GM18867 (cell line): Measurements from ENCODE around the gene AGAP1.

ENCODE experiments used
- ATAC-seq: cut with Tn5 transposase; IDR thresholded peaks from one replicate; pipeline ENCODE4 v1.9.1; 2021; ENCODE audit warnings: mild to moderate bottlenecking, moderate library complexity; ENCODE audit not compliant: unreplicated experiment

Gene AGAP1

DNA sequence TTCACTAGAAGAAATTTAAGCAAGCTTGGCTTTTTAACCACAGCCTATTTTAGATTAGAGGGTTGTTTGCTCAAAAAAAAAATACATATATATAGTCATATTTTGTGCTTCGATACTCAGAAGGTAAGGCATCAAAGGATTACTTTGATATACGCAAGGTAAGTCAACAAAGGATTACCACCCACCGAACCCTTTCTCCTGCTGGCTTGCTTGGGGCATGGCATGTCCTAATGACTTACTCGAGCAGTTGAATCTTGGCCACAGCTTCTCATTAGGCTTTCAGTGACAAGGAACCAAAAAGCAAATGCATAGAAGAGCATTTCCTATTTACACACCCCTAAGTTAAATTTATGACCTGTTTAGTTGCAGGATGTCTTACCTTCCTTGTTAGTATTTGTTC lies 295.7 kb downstream of the AGAP1 start:
- ATAC-seq, result no peak

DNA sequence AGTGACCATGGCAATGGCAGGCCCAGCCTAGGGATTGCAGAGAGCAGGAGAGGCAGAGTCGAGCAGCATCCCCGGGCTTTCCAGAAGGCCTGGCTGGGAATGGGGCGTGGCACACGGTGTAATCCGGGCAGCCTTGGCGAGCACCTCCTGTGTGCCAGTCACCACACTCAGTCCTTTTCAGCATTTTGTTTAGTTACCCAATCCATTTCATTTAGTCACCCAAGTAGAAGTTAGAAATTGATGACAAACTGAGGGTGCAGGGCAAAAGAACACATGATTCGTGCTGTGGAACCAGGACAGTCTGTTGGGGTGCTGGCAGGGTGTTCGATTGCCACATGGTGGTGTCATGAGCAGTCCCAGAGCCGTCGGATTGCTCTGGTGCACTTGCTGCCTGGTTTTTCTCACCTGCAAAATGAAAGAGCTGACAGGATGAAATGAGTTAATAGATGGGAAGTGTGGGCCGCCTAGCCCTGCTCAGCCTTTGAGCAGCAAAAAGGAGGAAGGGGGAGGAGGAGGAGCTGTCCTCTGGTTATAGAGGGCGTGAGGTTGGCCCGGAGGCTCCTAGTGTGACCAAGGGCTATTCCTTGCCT lies 299.4 kb downstream of the AGAP1 start:
- ATAC-seq, result no peak

DNA sequence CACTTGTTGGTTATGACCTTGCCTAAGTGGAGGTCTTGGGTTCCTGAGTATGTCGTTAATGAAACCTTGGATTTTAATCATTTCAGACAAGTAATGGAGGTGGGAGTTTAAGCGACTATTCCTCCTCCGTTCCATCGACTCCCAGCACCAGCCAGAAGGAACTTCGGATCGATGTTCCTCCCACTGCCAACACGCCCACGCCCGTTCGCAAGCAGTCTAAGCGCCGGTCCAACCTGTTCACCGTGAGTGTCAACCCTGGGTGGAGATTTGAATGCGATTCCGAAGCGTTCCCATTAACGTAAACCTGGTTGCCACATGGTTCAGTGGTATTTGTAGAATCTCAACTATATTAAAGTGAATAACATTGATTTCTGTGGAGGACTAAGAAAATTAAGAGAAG lies 305.4 kb downstream of the AGAP1 start:
- no peak for ATAC-seq

DNA sequence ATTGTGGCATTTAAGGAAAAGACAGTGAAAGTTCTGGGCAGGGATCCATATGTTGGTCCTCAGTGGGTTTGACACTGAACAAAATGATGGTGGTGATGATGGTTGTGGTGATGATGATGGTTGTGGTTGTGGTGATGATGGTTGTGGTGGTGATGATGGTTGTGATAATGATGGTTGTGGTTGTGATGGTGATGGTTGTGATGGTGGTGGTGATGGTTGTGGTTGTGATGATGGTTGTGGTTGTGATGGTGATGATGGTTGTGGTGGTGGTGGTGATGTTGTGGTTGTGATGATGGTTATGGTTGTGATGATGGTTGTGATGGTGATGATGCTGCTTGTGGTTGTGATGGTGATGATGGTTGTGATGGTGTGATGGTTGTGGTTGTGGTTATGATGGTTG lies 308.7 kb downstream of the AGAP1 start:
- ATAC-seq, result no peak

DNA sequence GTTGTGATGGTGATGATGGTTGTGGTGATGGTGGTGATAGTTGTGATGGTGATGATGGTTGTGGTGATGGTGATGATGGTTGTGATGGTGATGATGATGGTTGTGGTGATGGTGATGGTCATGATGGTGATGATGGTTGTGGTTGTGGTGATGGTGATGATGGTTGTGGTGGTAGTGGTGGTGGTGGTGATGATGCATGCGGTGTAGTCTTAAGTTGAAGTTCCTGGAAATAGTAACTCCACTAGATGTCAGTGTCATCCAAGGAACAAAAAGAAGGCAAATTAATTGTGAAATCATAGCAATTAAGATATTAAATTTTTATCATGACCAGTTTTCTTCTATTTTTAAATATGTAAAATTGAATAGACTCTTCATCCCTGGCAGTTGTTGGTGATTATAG lies 309.2 kb downstream of the AGAP1 start:
- ATAC-seq, result no peak

DNA sequence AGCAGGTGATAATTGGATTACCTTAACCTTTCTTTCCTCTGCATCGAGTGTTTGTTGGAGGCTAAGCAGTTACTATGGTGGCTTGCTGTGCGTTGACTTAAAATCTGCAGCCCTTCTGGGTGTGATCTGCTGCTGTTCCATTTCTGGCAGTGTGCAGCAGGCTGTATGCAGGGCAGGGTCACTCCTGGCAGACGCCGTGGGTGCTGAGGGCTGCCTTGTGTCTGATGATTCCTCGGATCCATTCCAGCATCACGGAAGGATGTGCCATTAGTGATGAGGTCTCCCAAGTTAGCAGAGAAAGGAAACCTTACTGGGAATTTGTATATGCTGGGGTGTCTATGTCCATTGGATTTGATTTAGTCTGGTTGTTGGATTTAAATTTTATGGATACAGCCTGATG lies 310.8 kb downstream of the AGAP1 start:
- ATAC-seq, result no peak

DNA sequence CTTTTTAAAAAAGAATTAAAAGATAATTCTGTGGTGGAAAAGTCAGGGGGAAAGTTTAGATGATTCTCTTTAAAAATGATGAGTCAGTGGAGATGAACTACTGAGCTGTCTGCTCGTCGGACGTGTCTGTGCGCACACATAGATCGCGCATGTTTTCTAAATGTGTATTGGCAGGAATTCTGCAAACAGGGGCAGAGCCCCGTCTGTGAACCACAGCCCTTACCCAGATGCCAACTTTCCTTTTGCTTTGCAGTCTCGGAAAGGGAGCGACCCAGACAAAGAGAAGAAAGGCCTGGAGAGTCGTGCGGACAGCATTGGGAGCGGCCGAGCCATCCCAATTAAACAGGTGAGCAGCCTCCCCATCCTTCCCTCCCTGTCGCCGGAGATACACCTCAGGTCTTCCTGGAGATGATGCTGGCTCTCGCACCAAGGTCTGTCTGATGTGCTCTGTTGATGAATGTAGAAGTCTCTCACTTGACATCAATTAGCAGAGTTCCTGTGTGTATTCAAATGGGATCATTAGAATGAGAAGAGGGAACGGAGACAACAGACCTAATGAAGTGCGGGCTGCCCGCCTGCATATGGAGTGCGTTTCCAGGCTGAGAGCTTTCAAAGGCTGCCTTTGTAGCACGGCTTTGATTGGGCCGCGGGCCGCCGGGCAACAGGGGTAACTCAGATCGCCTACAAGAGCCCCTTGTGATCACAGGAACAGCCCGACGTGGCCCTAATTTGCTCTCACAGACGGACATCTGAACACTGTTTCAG lies 313.3 kb downstream of the AGAP1 start:
- ATAC-seq, result no peak

DNA sequence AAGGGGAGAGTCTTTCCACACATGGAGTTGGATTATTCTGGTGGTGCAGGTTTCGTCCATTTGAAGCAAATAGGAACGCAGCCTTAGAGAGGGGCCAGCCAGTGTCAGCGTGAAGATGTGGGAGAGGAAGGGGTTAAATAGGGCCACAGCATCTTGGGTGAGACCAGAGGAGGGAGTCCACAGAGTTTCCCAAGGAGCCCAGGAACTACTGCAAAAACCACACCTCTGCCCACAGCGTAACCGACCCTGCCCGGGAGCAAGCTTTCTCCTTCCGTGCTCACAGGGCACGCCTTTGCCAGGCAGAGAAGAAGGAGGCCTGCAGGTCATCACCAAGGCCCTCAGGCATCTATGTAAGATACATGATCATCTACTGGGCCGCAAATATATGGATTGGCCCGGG lies 314.5 kb downstream of the AGAP1 start:
- no peak for ATAC-seq

DNA sequence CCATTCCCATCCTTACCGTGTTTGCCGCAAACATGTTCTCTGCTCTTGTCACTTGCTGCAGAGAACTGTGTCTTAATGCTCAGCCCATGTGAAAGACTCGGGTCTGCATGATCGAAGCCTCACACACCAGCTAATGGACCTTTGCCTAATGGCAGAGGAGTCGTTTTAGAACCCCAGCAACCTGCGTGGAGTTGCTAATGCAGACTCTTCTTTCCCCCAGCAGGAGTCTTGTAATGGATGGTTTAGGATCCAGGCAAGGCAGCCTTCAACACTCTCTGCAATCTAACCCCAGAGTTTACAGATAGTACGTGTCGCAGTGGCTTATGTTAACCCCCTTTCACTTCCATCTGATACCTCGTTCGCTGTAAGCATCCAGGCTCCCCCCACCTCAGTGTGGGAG lies 316.4 kb downstream of the AGAP1 start:
- ATAC-seq, result no peak

DNA sequence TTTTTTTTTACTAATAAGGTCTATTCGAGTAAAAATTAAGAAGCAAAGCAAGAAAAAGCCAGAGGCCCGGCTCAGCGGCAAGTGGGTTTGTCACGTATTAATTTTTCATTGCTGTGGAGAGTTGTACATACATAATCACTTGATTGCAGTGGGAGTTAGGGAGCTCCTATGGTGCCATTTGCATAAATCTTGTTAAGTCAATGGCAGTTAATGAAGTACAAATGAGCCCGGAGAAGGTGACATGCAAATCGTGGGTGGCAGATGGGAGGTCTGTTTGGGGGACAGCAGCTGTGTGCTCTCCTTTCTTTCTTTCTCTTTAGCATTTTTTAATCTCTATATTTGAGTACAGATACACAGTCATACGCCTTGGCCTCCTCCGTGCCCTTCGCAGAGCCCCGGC lies 317.0 kb downstream of the AGAP1 start:
- no peak for ATAC-seq

DNA sequence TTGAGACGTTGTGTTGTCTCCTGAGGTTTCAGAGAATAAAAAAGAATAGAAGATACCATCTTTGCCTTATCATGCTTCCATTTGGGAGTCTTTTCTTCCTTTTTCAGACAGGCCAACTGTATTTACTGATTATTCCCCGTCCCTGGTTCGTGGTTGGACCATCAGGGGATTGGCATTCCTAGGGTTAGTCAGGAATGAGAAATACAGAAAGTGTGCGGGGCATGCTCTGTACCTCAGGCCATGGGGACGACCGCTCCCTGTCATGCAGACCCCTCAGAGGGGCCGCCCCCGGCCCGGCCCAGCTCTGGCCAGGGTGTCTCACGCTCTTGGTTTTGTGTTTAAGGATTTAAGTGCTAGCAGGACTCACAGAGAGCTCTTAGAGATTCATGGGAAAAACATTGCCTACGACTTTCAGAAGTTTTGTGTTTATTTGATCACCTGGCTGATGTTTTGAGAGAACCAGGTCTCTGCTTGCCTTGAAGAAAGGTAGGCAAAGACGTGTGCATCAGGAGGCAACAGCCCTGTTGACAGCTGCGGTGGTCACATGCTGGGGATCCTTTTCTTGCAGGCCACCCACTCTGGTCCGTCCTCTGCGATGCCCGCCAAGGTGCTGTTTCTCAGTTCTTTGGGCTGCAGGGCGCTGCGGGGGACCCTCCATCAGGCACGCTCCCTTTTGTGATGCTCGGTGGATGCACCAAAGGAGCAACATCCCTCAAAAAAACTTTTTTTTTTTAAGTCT lies 317.8 kb downstream of the AGAP1 start:
- no peak for ATAC-seq

DNA sequence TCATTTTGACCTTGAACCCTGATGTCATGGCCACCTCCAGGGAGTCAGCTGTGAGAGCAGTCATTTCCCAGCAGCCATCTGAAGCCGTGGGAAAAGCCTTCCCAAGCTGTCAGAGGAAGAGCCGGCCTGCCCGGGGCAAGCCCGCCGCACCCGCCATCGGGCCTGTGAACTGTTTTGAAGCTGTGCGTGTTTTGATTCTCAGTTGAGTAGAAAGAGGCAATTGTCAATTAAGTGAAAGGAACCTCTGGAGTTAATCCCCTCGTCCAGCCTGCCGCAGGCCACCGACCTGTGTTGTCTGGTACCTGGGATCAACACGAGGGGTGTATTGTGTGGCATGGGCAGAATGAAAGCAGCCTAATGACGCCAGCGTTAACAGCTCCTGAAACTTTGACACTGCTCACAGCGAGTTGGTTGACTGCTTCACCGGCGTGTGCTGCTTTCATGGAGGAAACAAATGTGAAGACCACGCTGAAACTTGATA lies 318.4 kb downstream of the AGAP1 start:
- ATAC-seq, result no peak

DNA sequence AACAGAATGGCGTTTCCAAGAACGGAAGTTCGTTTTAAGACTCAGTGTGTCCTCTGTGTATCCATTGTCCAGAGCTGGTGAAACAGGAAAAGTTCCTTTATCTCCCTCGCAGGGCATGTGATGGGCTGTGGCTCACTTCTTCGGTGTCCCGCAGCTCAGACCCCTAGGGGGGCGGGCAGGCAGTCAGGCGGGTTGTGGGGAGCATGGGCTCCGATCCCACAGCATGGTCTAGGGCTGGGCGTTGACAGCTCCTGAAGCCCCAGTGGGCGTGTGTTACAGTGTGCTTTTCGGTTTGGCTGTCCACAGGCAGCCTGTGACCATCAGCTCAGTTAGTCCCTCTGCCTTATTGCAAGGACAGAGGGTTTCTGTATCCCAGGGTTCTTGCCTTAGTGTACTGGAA lies 319.6 kb downstream of the AGAP1 start:
- no peak for ATAC-seq

DNA sequence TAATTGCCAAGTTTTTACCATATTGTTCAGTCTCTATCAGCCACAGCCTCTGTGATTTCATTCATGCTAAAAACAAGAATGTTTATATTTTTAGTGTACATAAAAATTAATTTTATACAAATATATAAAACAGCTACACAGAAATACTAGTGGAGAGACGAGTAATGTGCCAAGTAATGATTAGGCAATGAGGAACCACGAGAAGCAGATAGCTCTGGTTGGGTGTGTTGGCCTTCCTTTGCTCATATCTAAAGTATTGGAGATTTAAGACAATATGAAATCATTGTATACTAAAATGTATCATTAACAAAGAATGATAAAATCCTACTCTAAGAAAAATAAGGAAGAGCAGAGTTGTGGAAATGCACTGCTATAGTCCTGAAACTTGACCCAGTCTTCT lies 326.7 kb downstream of the AGAP1 start:
- no peak for ATAC-seq

DNA sequence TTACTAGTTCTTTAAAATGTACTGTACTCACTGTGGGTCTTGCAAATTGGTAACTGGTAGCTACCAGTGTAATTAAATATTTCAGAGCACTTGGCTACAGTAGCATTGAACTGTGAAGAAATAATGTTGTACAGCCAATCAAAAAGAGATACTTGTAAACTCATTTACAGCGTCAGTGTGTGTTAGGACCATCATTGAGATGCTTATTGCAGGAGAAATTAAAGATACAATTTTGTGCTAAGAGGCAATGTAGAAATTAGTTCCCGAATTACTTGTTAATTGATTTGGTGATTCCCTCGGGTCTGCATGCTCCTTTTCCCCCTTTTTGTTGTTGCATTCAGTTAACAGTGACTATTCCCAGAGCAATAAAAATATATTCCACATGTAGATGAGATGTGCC lies 330.5 kb downstream of the AGAP1 start:
- ATAC-seq, result no peak

DNA sequence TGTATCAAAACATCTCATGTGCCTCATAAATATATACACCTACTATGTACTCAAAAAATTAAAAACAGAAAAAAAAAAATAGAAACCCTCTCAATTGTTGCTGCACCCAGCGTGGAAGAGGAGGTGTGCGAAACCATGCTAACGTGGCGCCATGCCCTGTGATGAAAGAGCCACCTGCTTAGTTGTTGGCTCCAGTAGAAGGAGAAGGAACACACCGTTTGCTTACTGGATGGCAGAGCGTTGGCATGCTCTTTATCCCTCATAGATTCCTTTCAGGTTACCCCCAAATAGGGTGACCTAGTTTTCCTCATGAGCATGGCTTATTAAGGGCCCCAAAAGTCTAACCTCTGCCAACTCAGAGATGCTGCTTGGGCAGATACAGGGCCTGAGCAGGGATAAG lies 332.1 kb downstream of the AGAP1 start:
- no peak for ATAC-seq

DNA sequence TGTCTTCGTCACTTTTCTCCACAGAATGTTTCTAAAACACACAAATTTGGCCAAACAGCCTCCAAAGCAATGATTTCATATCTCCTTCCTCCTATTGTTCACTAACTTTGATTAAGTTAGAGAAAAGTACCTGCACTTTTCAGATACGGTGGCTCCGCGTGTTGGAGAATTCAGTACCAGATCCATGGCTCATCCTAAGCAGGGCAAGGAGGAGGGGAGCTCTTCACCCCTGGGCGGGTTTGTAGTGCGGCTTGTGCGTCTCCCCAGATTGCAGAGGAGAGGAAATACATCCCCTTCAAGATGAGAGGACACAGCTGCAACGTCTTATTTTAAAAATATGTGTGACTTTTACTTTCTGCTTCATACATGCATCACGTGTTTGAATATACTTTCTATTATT lies 333.0 kb downstream of the AGAP1 start:
- no peak for ATAC-seq

DNA sequence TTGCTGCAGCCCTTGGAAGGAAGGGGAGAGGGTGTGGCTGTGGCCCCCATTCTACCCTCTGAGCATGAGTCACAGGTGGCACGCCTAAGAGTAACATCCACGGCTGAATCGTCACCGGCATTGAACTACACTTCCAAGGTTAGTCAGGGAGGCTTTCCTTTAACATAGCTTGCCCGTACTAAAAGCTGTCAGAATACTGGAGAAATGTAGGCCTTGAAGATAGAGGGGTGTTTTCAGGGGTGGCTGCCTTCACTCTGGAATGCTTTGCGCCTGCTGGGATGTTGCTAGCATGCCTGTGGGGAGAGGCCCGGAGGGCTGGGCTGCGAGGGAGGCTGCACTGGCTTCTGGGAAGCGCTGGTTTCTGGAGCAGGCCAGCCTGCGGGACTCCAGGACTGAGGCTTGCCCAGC lies 333.7 kb downstream of the AGAP1 start:
- ATAC-seq, result no peak

DNA sequence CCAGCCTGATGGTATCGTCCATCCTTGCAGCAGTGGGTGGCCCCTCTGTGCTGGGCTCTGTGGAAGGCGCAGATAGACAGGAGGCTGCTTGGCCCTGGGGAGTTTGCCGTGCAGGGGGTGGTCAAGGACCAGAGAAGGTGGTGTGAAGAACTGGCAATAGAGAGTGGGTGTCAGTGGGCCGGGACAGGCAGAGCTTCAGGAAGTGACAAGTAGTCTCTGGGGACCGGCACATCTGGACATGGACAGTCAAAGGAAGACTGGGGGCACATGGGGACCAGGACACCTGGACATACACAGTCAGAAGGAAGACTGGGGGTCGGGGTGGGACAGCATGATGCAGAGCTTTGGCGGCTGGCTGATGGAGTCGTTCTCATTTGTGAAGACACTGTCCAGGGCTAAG lies 335.9 kb downstream of the AGAP1 start:
- ATAC-seq, result no peak

DNA sequence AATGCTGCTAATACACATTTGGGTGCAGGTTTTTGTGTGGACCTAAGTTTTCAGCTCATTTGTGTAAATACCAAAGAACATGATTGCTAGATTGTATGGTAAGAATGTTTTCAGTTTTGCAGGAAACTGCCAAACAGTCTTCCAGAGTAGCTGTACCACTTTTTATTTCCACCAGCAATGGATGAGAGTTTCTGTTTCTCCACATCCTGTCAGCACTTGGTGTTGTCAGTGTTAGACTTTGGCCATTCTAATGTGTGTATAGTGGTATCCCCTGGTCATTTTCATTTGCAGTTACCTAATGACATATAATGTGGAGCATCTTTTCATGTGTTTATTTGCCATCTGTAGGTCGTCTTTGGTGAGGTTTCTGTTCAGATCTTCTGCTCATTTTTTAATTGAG lies 337.9 kb downstream of the AGAP1 start:
- no peak for ATAC-seq

DNA sequence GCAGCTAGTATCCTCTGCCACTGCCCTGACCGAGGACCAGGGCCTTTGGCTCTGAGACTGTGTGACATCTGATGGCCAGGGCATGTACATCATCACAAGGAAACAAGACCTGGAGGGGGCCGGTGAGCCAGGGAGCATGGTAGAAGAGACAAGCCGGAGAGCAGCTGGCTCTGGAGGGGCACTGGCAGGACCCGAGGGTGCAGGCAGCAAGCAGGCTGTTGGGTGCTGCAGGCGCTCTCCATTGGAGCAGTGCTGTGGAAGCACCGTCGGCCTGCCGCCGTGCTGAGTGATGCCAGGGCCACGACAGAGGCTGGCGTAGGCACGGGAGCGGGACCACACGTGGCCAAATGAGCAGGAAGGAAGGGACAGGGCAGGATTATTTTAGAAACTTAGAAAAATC lies 339.1 kb downstream of the AGAP1 start:
- ATAC-seq, result no peak

DNA sequence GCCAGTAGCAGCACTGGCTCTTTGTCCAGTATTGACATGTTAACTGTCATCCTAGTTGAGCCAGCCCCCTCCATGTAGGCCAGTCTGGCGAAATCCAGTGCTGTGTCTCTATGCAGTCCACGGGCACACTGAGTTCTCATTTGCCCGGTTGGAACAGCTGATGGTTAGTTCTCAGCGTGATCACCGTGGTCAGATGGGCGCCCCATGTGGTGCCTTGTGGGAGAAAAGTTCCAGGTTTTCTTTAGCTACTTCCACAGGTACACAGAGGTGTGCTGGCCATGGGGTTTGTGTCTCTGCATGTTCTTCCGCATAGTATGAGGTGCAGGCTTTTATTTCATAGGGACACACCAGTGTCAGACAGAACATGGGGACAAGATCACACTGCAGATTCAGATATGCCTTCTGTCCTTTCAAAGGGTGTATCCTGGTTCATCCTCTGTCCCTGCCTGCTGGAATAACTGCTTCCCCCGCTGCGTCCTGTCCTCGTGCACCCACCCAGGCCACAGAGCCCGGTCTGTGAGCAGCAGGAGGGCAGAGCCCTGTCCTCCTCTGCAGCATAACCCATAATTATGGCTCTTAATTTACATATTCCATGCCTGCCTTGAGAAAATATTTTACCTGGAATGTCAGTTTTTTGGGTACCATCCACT lies 340.3 kb downstream of the AGAP1 start:
- ATAC-seq, result no peak
